ENCODE measurements around the gene FAM107B. TPM values are rescaled to one million over a fixed set of nuclear protein-coding genes. Genes with fewer than 3 reads are reported as not detected.

Gene FAM107B
- total RNA-seq, 1 donor from 2014 or later, result 286 TPM

DNA sequence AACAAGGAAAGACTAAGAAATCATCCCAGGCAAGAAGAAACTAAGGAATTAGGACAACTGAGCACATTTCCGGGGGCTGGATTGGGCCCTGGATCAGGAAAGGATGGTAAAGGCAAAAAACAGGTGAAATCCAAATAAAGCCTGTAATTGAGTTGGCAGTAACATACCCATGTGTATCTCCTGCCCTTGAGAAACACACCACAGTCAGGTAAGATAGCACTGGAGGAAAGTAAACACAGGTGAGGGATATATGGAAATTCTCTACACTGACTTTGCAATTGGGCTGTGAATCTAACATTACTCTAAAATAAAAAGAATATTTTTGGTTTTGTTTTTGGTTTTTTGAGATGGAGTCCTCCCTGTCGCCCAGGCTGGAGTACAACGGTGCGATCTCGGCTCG lies 303.8 kb downstream of the FAM107B start:
- no peak for DNase-seq
- POLR2A ChIA-PET, result no interaction called here
- CTCF ChIA-PET, result no interaction called here
- ATAC-seq (ENCODE audit: low read depth), result no peak
- Mint-ChIP-seq H3K36me3 (ENCODE audit: low read depth) (no peaks in the 10 kb centered on the region), H3K27ac (no peak overlapping the region), H3K4me3 (no peak overlapping the region), H3K4me1 (no peaks in the 10 kb centered on the region), H3K27me3 (peaks cover 45% of the 10 kb centered on the region), H3K9me3 (no peaks in the 10 kb centered on the region)
- TF ChIP-seq, protein P1, sequence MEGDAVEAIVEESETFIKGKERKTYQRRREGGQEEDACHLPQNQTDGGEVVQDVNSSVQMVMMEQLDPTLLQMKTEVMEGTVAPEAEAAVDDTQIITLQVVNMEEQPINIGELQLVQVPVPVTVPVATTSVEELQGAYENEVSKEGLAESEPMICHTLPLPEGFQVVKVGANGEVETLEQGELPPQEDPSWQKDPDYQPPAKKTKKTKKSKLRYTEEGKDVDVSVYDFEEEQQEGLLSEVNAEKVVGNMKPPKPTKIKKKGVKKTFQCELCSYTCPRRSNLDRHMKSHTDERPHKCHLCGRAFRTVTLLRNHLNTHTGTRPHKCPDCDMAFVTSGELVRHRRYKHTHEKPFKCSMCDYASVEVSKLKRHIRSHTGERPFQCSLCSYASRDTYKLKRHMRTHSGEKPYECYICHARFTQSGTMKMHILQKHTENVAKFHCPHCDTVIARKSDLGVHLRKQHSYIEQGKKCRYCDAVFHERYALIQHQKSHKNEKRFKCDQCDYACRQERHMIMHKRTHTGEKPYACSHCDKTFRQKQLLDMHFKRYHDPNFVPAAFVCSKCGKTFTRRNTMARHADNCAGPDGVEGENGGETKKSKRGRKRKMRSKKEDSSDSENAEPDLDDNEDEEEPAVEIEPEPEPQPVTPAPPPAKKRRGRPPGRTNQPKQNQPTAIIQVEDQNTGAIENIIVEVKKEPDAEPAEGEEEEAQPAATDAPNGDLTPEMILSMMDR (IDR thresholded peaks at IDR 0.05), result no peak
- intact Hi-C loops (cut with micrococcal nuclease), result no loop called here

DNA sequence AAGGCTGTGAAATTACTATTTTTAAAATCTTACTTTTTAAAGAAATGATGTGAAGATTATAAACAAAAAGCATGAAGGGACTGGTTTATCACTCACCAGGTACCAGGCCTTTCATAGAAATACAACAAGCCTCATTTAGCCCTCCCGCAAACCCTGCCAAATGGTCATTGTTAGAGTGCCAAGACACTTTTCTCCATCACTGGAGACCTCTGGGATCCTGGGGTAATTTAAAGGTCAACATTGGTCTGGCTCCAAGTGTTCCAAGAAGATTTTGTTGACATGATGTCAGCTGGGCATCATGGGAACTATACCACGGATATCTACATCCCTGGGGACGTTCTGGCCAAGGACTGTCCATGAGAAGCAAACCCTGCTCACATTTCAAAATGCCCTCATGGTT lies 306.0 kb downstream of the FAM107B start:
- Mint-ChIP-seq H3K4me1 (no peaks in the 10 kb centered on the region), H3K27ac (no peak overlapping the region), H3K4me3 (no peak overlapping the region), H3K36me3 (ENCODE audit: low read depth) (no peaks in the 10 kb centered on the region), H3K9me3 (peaks cover 7% of the 10 kb centered on the region), H3K27me3 (peaks cover 39% of the 10 kb centered on the region)
- ATAC-seq (ENCODE audit: low read depth), result no peak
- POLR2A ChIA-PET, result no interaction called here
- no peak for DNase-seq
- TF ChIP-seq, protein P1 (IDR thresholded peaks at IDR 0.05), result no peak
- intact Hi-C loops (cut with micrococcal nuclease), result no loop called here
- CTCF ChIA-PET, result no interaction called here

Other genes starting within 250 kb of the FAM107B start
- 0.49 and 0.98 TPM in 2 replicates for gene CDNF, start 63.1 kb upstream of the FAM107B start, total RNA-seq
- gene HSPA14, start 63.4 kb upstream of the FAM107B start, total RNA-seq, result 16.7 and 20.4 TPM in 2 replicates
- 14.9 and 16.5 TPM in 2 replicates for gene MSANTD7, start 63.4 kb upstream of the FAM107B start, total RNA-seq
- gene SUV39H2, start 104.0 kb upstream of the FAM107B start, total RNA-seq, result 7.4 and 8.1 TPM in 2 replicates
- 38.0 and 43.8 TPM in 2 replicates for gene DCLRE1C, start 179.2 kb upstream of the FAM107B start, total RNA-seq
- gene MEIG1, start 184.5 kb upstream of the FAM107B start, total RNA-seq, result 0.49 and 0.54 TPM in 2 replicates

Measured in activated B cell treated with CpG ODN at 0.5 μM for 24 hours (primary cell).